Measurements from ENCODE around the gene MAPK7. TPM values are rescaled to one million over a fixed set of nuclear protein-coding genes. Genes with fewer than 3 reads are reported as not detected.

Gene MAPK7
- total RNA-seq, 3 donors from 2014 or later, result 10.9 to 12.7 (median 12.1) TPM

DNA sequence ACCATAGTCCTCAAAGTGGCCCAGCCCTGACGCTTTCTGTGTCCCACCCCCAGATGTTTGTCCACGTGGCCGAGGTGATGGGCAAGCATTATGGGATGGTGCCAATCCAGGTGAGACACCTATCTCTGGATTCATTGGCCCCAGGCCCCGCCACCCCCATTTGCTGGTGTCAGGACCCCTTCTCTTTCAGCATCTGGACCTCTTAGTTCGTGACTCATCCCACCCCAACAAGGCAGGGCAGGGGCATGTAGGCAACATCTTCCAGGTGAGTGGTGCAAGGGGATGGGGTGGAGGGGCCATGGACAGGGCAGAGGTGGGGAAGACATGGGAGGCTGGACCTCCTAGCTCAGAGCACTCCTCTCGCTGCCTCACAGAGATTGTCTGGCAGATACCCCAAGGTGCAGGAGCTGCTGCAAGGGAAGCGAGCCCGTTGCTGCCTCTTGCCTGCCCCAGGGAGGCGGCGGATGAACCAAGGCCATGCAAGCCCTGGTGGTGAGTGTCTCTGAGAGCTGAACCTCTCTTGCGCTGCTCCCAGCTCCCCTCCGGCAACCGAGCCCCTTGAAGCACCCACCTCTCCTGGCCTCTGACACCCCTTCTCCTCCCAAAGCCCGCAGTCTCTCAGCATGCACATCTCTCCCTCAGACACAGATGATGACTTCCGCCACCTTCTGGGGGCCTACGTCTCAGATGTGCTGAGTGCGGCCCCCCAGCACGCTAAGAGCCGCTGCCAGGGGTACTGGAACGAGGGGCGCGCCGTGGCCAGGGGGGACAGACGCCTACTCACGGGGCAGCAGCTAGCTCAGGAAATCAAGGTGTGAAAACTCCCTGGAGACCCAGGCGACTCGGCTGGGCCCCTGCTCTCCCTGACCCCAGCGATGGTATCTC, 36.3 kb downstream of the MAPK7 start:
- no peaks in the 10 kb centered on the region for H3K36me3 Mint-ChIP-seq (ENCODE audit: insufficient read depth)
- peaks cover 4% of the 10 kb centered on the region for H3K27me3 Mint-ChIP-seq (ENCODE audit: low read depth)
- DNase-seq, result no peak
- peaks cover 13% of the 10 kb centered on the region for H3K4me1 Mint-ChIP-seq (ENCODE audit: low read depth)
- no peaks in the 10 kb centered on the region for H3K9me3 Mint-ChIP-seq
- ATAC-seq, result no peak
- no peak overlapping the region for H3K4me3 Mint-ChIP-seq

DNA sequence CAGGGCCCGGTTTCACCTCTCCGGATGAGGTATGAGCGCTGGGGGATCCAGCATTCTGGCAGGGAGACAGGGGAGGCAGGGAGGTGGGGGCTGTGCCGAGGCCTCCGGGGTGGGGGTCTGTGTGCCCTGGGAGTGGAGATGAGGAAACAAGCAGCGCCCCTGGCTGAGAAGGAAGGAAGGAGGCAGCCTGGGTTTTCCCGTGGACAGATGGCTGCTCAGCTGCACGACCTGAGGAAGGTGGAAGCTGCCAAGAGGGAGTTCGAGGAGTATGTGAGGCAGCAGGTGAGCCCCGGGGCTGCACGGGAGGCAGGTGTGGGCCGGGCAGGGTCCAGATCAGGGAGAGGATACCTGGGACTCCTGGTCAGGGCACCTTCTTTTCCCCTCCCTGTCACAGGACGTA, 37.0 kb downstream of the MAPK7 start:
- Mint-ChIP-seq H3K36me3 (ENCODE audit: insufficient read depth) (no peaks in the 10 kb centered on the region), H3K4me1 (ENCODE audit: low read depth) (peaks cover 13% of the 10 kb centered on the region), H3K9me3 (no peaks in the 10 kb centered on the region), H3K27me3 (ENCODE audit: low read depth) (peaks cover 4% of the 10 kb centered on the region), H3K4me3 (no peak overlapping the region)
- no peak for ATAC-seq
- no peak for DNase-seq

DNA sequence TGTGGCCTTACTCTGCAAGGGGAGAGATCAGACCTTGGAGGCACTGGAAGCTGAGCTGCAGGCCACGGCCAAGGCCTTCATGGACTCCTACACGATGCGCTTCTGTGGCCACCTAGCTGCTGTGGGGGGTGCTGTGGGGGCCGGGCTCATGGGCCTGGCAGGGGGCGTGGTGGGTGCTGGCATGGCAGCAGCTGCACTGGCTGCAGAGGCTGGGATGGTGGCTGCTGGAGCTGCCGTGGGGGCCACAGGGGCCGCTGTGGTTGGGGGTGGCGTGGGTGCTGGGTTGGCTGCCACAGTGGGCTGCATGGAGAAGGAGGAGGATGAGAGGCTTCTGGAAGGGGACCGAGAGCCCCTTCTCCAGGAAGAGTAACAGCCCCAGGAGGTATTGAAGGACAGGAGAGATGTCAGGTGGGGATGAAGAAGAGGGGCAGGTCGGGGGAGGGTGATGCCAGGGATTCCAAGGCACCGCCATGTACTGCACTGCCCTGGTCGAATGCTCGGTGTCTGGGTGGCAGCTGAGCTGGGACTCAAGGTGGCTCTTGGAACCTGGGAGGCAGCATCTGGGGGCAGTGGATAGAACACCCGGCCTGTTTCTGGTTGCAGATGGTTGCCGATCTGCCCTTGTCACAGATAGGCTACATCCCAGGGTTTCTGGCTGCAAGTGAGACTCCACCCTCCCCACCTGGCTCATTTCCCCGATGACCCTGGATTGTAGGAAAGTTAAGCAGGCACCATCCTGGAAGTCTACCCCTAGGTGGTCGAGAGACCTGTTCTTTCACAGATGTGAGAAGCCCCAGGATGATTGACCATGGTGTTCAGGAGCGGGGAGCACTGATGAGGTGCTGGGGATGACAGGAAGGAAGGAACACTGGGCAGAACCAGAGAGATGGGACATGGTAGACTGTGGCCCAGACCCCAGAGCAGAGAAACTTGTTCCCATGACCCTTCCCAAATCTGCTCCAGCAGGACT, 37.8 kb downstream of the MAPK7 start:
- Mint-ChIP-seq H3K27me3 (ENCODE audit: low read depth) (peaks cover 3% of the 10 kb centered on the region), H3K4me1 (ENCODE audit: low read depth) (peaks cover 13% of the 10 kb centered on the region), H3K4me3 (no peak overlapping the region), H3K36me3 (ENCODE audit: insufficient read depth) (no peaks in the 10 kb centered on the region), H3K9me3 (no peaks in the 10 kb centered on the region)
- ATAC-seq (no peak), DNase-seq (no peak)

DNA sequence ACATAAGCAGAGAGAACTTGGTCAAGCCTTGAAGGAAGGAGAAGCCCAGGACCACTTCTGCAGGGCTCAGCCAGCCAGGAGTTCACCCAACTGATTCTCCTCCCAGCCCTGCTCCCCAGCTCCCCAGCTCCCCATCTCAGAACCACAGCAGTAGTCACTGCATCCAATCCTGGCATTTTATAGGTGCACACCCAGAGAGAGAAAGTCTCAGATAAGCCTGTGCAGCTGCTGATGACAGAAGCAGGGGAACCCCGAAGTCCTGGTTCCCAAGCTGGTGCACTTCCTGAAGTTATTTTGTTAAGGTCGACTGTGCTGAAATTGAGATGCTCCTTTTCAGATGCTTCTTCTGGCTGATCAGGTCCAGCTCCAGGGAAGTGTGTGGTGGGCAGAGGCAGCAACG, 39.3 kb downstream of the MAPK7 start:
- no peaks in the 10 kb centered on the region for H3K9me3 Mint-ChIP-seq
- H3K36me3 Mint-ChIP-seq (ENCODE audit: insufficient read depth), result no peaks in the 10 kb centered on the region
- DNase-seq, result no peak
- no peak overlapping the region for H3K4me3 Mint-ChIP-seq
- peaks cover 13% of the 10 kb centered on the region for H3K4me1 Mint-ChIP-seq (ENCODE audit: low read depth)
- ATAC-seq, result no peak
- peaks cover 2% of the 10 kb centered on the region for H3K27me3 Mint-ChIP-seq (ENCODE audit: low read depth)

DNA sequence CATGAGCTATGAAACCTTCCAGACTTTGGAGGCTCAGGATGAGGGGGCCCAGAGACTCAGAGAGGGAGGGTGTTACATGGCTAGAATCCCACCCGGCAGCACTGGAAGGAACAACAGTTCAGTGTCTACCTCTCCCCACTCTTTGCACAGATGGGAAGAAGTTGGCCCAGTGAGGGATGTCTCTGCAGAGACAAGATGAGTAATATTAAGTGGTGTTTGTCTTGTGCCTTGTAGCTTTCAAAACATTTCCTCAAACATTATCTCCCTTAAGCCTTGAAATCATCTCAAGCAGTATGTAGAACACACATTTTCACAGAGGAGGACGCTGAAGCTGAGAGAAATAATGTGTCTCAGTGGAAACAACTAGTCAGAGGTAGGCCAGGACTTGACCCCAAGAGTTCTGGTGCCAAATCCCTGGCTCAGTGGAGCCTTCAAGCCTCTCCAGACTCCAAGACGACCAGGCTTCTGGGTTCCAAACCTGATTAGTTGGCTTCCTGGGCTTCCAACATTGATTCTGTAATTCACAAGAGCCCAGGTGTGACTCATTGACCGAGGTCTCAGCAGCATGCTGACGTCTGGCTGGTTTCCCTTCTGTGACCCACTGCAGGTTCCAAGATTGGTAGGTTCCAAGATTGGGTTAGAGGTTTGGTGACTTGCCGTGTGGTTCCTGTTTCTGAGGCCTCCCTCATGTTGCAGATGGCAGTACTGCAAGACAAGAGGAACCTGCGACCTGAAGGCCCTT, 40.1 kb downstream of the MAPK7 start:
- no peaks in the 10 kb centered on the region for H3K36me3 Mint-ChIP-seq (ENCODE audit: insufficient read depth)
- no peaks in the 10 kb centered on the region for H3K9me3 Mint-ChIP-seq
- no peak overlapping the region for H3K4me3 Mint-ChIP-seq
- H3K4me1 Mint-ChIP-seq (ENCODE audit: low read depth), result peaks cover 13% of the 10 kb centered on the region
- no peak for DNase-seq
- H3K27me3 Mint-ChIP-seq (ENCODE audit: low read depth), result peaks cover under 1% of the 10 kb centered on the region
- ATAC-seq, result peak; percentile 55 to 58

DNA sequence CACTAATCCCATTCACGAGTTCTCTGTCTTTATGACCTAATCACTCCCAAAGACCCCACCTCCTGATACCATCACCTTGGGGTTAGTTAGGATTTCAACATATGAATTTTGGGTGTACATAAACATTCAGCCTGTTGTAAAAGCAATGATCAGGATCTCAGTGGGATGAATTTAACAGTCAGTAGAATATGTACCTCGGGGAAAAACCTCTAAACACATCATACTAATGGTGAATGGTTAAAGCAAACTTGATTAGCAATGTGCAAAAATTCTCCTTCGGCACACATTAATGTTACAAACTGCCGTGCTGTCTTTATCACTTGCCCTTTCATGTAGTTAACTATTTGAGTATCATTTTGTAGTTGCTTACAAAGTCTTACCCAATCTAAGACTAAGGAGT, 42.9 kb downstream of the MAPK7 start:
- H3K4me1 Mint-ChIP-seq (ENCODE audit: low read depth), result peaks cover 13% of the 10 kb centered on the region
- no peaks in the 10 kb centered on the region for H3K9me3 Mint-ChIP-seq
- no peaks in the 10 kb centered on the region for H3K36me3 Mint-ChIP-seq (ENCODE audit: insufficient read depth)
- ATAC-seq, result no peak
- H3K27me3 Mint-ChIP-seq (ENCODE audit: low read depth), result no peaks in the 10 kb centered on the region
- no peak for DNase-seq
- no peak overlapping the region for H3K4me3 Mint-ChIP-seq

DNA sequence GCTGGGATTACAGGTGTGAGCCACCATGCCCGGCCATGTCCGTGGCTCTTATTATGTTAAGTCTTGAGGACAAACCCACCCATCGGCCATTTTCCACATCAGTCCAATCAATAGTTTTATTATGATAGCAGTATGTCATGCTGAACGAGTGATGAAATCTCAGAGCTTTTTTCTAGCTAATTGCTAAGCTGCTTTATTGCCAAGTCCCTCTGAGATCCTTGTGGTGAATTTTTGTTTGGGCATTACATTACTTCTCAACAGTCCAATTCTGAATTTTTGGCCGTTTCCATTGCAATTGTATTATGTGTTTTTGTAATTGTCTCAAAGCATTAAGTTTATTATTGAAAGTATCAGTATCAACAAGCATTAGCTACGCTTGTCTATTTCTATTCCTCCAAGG, 43.6 kb downstream of the MAPK7 start:
- no peak overlapping the region for H3K4me3 Mint-ChIP-seq
- DNase-seq (no peak), ATAC-seq (no peak)
- H3K36me3 Mint-ChIP-seq (ENCODE audit: insufficient read depth), result no peaks in the 10 kb centered on the region
- H3K4me1 Mint-ChIP-seq (ENCODE audit: low read depth), result peaks cover 13% of the 10 kb centered on the region
- H3K9me3 Mint-ChIP-seq, result no peaks in the 10 kb centered on the region
- no peaks in the 10 kb centered on the region for H3K27me3 Mint-ChIP-seq (ENCODE audit: low read depth)

DNA sequence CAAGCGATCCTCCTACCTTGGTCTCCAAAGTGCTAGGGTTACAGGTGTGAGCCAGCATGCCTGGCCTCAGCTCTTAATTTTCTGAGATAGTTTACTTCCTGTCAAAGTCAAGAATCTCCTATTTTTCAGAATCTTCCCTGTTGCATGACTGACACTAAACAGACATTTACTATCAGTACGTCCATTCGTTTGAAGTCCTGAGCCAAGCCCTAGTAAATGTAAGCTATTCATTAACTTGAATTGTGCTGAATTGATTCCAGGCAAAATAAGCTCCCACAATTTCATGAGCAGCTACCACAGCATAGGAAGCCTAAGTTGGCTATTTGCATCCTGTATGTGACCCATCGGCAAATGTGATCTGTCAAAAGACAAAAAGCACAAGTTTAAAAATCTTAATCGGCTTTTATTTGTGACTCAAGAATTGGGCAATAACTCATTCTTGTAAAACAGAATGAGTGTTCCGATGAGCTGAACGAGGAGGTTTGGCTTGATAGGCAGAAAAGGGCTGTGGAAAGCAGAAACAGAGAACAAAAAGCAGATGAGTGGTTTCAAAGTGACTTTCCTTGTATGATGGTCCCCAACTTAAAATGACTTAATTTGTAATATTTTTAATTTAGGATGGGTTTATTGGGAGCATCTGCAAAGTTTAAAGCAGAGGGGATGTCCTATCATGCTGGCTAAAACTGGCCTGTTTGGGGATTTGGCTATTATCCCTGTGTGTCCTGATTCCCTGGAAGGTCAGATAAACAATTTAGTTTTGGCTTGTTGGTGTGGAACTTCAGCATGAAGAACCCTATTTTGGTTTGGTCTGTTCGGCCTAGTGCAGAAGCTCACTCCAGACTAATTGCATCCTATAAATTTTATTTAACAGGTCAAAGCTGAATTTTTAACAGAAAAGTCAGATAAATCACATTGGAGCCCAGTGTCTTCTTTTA, 46.9 kb downstream of the MAPK7 start:
- Mint-ChIP-seq H3K36me3 (ENCODE audit: insufficient read depth) (no peaks in the 10 kb centered on the region), H3K9me3 (no peaks in the 10 kb centered on the region), H3K27me3 (ENCODE audit: low read depth) (peaks cover 11% of the 10 kb centered on the region), H3K4me3 (no peak overlapping the region), H3K4me1 (ENCODE audit: low read depth) (no peaks in the 10 kb centered on the region)
- DNase-seq, result no peak
- ATAC-seq, result no peak

DNA sequence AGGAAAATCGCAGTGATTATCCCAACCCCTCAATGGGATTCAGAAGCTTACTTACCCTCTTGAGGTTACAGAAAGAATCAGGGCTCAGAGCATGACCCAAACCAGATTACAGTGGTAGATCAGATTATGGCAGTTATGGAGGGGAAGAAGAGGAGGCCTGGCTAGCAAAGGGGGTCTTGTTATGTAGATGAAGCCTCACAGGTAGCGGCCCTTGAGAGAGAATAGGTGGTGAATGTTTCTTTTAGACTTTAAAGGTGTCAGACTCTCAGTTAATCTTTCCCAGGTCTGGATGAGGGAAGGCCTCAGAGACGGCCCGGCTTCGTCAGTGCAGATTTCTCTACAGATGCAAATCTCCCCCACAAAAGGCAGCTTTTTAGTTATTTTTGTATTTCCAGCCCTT, 48.3 kb downstream of the MAPK7 start:
- H3K4me1 Mint-ChIP-seq (ENCODE audit: low read depth), result no peaks in the 10 kb centered on the region

DNA sequence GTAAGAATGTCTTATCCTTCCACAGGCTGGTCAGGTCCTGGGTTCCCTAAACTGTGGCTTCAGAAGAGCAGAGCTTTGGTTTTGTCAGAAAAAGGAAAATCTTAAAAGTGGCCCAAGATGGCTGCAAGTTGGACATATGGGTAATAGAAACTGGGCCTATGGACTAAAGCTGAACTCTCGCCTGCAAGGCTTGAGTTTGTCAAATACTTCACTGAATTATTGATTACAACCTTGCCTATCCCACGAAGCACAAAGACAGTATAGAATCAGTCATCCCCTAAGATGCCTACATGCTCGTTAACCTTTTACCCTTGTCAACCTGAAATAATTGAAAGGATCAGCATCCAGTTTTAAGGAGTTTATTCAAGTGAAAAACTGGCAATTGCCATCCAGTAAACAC, 53.4 kb downstream of the MAPK7 start:
- peaks cover 11% of the 10 kb centered on the region for H3K27me3 Mint-ChIP-seq (ENCODE audit: low read depth)
- no peak for DNase-seq
- no peak overlapping the region for H3K4me3 Mint-ChIP-seq
- H3K9me3 Mint-ChIP-seq, result no peaks in the 10 kb centered on the region
- no peaks in the 10 kb centered on the region for H3K36me3 Mint-ChIP-seq (ENCODE audit: insufficient read depth)
- H3K4me1 Mint-ChIP-seq (ENCODE audit: low read depth), result no peaks in the 10 kb centered on the region
- ATAC-seq, result no peak

More for the DNA sequence above, 48.3 kb downstream of the MAPK7 start:
- H3K9me3 Mint-ChIP-seq, result no peaks in the 10 kb centered on the region
- ATAC-seq (no peak), DNase-seq (no peak)
- no peaks in the 10 kb centered on the region for H3K36me3 Mint-ChIP-seq (ENCODE audit: insufficient read depth)
- H3K27me3 Mint-ChIP-seq (ENCODE audit: low read depth), result peaks cover 11% of the 10 kb centered on the region
- no peak overlapping the region for H3K4me3 Mint-ChIP-seq

Other genes with a start within 250 kb of the MAPK7 start
- 1 to 10 TPM; 6.1 to 9.5 (median 7.2) TPM for gene EPN2, start 141.1 kb upstream of the MAPK7 start, total RNA-seq
- gene B9D1, start 15.8 kb upstream of the MAPK7 start, total RNA-seq, result 1 to 10 TPM; 5.4 to 7.6 (median 6.6) TPM
- under 1 TPM; 0.13 to 0.48 (median 0.30) TPM for gene MFAP4, start 8.7 kb downstream of the MAPK7 start, total RNA-seq
- under 1 TPM in 2 of 3 donors, not detected in 1; 0.18 to 0.30 TPM for gene RNF112, start 32.7 kb downstream of the MAPK7 start, total RNA-seq
- under 1 TPM; 0.28 to 0.58 (median 0.54) TPM for gene SLC47A1, start 155.4 kb downstream of the MAPK7 start, total RNA-seq

Data from activated T-cell treated with anti-CD3 and anti-CD28 coated beads, Interleukin-2, amount 50 U/mL, for 4 hours (primary cell).